Right ventricle myocardium inferior (tissue), 1 donor: ENCODE results near the gene GALNT12. TPM values are rescaled to one million over a fixed set of nuclear protein-coding genes. Genes with fewer than 3 reads are reported as not detected.

Experiments used
- ATAC-seq: fragments of 200-7000 bp; cut with Tn5 transposase; one replicate; pipeline ENCODE4 v1.9.1; 2020; ENCODE audit warnings: mild to moderate bottlenecking, moderate library complexity
- DNase-seq: peaks from one replicate; pipeline ENCODE4 v3.0.0; 2021; ENCODE audit errors: missing footprints
- intact Hi-C: fragments of 100-400 bp; cut with DNase I; formaldehyde crosslinking; loops from one replicate; pipeline ENCODE4 v1.11.0; 2022
- total RNA-seq: library from RNA; stranded (reverse); fragmentation: NEBNext Ultra II Directional; extraction: Animal tissue kit (Norgen Biotek cat#: 25700); gene quantifications from one replicate; pipeline ENCODE4 v1.2.1, GENCODE V29; 2021
- donor health status: DM: no; HTN: yes; CAD: no; lungs with severe emphysema.

The GALNT12 gene
- total RNA-seq, 1 donor from 2014 or later, result 0.54 TPM

- DNase-seq, result no peak
- intact Hi-C loops, result no loop called here
- no peak for ATAC-seq
Observed at GRCh38 chr9:98795970-98796363, 11.5 kb upstream of the GALNT12 start.

- peak; percentile 97 for ATAC-seq
- intact Hi-C loops, result no loop called here
- DNase-seq, result peak; percentile 90
Observed at GRCh38 chr9:98796364-98797101, 10.9 kb upstream of the GALNT12 start, which contains the start of gene ANKS6. Gene ANKS6 (minus strand): TSS chr9:98796555. CDS start chr9:98796491, 64 bp downstream.

GRCh38 chr9:98797491-98797890, 10.0 kb upstream of the GALNT12 start:
- no peak for DNase-seq
- intact Hi-C loops, result no loop called here
- no peak for ATAC-seq

DNA sequence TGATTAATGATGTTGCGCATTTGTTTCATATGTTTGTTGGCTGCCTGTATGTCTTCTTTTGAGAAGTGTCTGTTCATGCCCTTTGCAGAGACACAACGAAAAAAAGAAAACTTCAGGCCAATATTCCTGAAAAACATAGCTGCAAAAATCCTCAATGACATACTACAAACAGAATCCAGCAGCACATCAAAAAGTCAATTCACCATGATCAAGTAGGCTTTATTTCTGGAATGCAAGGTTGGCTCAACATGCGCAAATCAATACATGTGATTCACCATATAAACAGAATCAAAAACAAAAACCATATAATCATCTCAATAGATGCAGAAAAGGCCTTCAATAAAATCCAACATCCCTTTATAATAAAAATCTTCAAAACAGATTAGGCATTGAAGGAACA, 9.2 kb upstream of the GALNT12 start:
- DNase-seq (no peak), ATAC-seq (no peak)
- intact Hi-C loops, result no loop called here

- DNase-seq (no peak), ATAC-seq (no peak)
- intact Hi-C loops, result no loop called here
Observed at GRCh38 chr9:98801561-98801960, 5.9 kb upstream of the GALNT12 start.

DNA sequence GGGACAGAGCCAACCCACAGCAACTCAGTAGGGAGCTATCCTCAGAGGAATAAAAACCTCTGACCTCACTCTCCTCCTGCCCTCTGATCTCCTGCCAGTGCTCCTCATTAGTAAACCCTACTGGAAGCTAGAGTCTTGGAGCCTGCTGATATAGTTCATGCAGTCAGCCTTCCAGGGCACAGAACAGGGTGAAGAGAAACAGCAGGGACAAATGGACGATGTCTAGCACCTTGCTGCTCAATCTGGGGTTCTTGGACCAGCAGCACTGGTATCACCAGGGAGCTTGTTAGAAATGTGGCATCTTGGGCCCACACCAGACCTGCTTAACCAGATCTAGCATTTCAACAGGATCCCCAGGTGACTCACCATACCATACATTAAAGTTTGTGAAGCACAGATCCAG, 5.5 kb upstream of the GALNT12 start:
- ATAC-seq (no peak), DNase-seq (no peak)
- intact Hi-C loops, result no loop called here

DNA sequence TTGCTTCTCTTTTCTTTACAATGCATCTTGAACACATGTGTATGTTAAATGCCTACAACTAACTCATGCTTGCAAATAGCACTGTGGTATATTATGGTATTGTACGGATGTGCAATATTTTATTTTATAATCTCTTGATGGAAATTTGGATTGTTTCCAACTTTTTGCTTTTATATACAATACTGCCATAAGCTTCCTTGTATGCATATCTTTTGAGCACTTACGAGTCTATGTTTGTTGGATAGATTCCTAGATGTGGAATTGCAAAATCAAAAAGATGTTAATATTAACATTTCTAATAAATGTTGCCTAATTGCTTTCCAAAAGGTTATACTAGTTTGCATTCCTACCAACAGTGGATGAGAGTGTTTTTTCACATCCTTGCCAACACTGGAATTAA, 3.4 kb upstream of the GALNT12 start:
- intact Hi-C loops, result no loop called here
- DNase-seq (no peak), ATAC-seq (no peak)

GRCh38 chr9:98805506-98806272, 1.8 kb upstream of the GALNT12 start:
- intact Hi-C loops, result no loop called here
- DNase-seq (no peak), ATAC-seq (no peak)

DNA sequence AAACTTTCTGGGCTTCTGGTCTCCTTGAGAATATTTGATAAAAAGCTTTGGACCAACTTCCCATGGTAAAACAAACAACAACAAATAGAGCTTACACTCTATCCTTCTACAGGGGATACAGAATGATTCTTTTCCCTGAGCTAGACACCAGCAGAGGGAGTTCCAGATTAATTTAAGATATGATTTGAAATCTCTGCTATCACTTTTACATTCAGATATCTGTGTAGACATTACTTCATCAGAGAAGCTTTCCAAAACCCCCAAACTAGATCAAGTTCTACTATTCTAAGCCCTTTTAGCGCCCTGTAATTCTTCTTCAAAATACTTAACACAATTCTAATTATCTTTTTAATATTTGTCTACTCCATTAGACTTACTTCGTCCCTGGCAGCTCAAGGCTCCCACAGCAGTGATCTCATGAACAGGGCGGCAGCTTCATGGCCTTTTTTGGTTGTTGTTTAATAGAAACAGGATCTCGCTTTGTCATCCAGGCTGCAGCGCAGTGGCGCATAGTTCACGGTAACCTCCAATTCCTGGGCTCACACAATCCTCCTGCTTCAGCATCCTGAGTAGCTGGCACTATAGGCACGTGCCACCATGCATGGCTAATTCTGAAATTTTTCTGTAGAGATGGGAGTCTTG, 955 bp upstream of the GALNT12 start:
- intact Hi-C loops, result no loop called here
- ATAC-seq (no peak), DNase-seq (no peak)

DNA sequence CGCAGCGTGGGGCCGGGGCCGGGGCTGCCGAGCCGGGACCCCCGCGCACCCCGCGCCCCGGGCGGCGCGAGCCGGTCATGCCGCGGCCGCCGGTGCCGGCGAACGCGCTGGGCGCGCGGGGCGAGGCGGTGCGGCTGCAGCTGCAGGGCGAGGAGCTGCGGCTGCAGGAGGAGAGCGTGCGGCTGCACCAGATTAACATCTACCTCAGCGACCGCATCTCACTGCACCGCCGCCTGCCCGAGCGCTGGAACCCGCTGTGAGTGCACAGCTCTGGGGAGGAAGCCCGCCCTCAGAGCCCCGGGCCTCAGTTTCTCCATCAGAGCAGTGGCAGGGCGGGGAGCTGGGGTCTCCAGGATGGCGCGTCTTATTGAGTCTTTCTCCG, 335 bp downstream of the GALNT12 start:
- peak; percentile 20 for ATAC-seq
- DNase-seq, result no peak
- intact Hi-C loops, result no loop called here

- DNase-seq (no peak), ATAC-seq (no peak)
- intact Hi-C loops, result no loop called here
Observed at GRCh38 chr9:98808411-98808815, 943 bp downstream of the GALNT12 start.

GRCh38 chr9:98808875-98809274, 1.4 kb downstream of the GALNT12 start:
- intact Hi-C loops, result no loop called here
- no peak for DNase-seq
- ATAC-seq, result no peak

DNA sequence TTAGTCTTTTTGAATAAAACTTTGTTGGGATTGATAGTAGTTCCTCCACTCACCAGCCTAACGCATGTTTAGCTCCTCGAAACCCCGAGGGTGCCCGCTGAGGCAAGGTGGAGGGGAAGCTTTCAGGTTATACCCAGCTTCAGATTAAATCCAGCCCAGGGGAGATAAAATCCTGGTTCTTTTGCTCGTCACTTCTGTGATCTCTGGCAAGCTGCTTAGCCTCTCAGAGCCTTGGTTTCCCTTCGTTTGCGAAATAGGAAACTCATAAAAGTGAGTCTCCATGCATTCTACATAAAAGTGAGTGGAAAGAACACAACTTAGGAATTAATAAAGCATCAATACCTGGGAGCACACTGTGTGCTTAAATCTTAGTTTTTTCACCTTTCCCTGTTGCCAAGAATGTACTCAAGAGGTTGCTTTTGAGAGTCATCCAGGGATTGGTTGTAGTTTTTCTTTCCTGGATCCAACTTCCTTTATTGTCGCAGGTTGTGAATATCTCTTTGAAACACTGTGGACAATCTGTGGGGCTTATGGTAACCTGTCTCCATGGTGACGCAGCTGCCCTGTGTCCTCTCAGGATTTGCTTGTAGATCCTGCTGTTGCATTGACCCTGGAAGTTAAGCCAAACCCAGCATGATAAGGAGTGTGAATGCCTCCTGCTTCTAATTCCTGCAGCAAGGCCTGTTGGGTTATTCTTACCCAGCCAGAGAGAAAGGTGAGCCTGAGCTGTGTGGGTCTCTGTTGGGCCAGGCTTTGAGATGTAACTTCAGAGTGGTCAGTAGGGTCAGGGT, 2.0 kb downstream of the GALNT12 start:
- no peak for ATAC-seq
- no peak for DNase-seq
- intact Hi-C loops, result no loop called here

- no peak for ATAC-seq
- intact Hi-C loops, result no loop called here
- no peak for DNase-seq
Observed at GRCh38 chr9:98810102-98810842, 2.8 kb downstream of the GALNT12 start.

DNA sequence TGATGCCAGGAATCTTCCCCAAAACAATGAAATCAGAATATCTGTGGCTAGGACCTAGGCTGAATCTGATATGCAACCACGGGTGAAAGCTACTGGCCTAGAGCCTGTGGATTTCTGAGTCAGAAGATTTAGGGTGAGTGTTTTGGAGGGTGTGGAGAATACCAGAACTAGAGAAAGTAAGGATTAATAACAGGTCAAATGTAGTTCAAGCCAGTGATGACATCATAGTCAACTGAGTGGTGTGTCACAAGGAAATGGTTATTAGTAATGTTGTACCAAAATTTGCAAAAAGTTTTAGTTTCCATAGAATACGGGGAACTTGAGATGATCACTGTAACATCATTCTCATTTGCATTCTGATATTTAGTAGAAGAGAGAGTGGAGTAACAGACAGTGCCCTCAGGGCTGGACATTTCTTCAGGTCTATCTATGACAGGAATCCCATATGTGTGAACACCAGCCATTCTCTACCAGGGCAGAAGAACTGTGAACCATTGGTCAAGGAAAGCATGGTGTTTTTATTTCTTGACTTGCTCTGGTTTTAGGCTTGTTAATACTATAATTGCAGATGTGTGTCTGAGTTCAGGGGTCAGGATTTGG, 3.7 kb downstream of the GALNT12 start:
- DNase-seq (no peak), ATAC-seq (no peak)
- intact Hi-C loops, result no loop called here

- DNase-seq, result no peak
- ATAC-seq, result no peak
- intact Hi-C loops, result no loop called here
Observed at GRCh38 chr9:98815391-98815951, 8.0 kb downstream of the GALNT12 start.

GRCh38 chr9:98818764-98819163, 11.3 kb downstream of the GALNT12 start:
- ATAC-seq (no peak), DNase-seq (no peak)
- intact Hi-C loops, result no loop called here

DNA sequence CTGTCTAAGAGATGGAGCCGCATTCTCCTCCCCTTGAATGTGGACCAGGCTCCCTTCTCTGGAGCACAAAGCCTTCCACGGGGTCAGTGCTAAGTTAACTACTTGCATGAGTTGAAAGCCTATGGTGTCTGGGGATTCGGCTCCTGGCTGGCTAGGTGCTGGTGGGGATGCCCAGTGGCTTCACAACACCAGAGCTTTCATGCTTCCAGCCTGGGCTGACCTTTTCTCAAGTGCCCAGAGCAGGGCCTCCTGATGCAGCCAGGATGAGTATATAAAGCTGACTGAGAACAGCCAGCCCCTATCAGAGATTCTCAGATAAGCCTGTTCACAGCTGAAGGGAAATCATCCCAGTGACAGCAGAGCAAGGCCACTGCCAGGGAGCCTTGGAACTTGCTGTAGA, 11.8 kb downstream of the GALNT12 start:
- no peak for DNase-seq
- no peak for ATAC-seq
- intact Hi-C loops, result no loop called here
